Iris pigment epithelial cell (primary cell): ENCODE results near the gene BCL2L13.

Experiments used
- DNase-seq: peaks from one replicate; pipeline ENCODE4 v3.0.0-alpha.2; 2011; ENCODE audit warnings: low read depth

BCL2L13 gene, protein sequence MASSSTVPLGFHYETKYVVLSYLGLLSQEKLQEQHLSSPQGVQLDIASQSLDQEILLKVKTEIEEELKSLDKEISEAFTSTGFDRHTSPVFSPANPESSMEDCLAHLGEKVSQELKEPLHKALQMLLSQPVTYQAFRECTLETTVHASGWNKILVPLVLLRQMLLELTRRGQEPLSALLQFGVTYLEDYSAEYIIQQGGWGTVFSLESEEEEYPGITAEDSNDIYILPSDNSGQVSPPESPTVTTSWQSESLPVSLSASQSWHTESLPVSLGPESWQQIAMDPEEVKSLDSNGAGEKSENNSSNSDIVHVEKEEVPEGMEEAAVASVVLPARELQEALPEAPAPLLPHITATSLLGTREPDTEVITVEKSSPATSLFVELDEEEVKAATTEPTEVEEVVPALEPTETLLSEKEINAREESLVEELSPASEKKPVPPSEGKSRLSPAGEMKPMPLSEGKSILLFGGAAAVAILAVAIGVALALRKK

GRCh38 chr22:17638432-17639246 lies at the start of gene BCL2L13:
BCL2L13 (plus strand) TSS chr22:17638757; CDS start chr22:17655712, 16,955 bp downstream.
- DNase-seq, result peak; percentile 90

DNA sequence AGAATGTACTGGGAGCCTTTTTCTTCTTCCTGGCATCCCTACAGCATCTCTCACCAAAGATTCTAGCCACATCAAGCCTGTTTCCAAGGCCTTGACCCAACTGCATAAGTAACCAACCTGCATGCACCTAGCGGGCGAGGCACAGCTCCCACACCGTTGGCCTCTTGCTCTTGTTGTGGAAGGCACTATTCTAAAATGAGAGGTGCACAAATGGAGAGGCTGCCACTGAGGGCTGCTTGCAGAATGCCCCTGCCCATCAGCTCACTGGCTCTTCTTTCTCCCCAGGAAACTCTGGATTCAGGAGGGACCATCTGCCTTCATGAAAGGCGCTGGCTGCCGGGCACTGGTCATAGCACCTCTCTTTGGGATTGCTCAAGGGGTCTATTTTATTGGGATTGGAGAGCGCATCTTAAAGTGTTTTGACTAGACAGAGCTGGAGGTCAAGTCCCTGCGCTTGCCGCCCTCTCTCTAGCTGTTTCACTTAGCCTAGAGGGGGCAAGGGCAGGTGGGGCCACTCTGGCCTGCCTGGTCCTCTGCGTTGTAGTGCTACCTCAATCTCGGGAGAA lies 48.7 kb upstream of the BCL2L13 start:
- DNase-seq, result no peak

DNA sequence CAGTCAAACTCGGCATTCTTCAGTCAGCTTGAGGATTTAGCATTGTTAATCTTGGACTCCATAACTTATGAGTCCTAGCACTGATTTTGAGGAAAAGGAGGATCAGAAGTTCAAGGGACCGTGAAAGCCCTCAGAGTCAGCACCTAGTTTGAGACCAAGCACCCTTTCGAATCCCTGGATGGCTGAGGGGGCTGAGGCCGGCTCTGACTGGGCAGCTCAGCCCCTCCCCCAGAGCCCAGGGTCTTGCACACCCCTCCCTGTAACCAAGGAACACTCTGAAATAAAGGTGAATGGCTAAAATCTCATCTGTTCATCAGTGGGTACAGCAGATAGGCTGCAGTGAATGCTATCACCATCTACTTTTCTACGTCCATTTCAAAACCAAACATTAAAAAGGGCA lies 48.0 kb upstream of the BCL2L13 start:
- DNase-seq, result no peak

DNA sequence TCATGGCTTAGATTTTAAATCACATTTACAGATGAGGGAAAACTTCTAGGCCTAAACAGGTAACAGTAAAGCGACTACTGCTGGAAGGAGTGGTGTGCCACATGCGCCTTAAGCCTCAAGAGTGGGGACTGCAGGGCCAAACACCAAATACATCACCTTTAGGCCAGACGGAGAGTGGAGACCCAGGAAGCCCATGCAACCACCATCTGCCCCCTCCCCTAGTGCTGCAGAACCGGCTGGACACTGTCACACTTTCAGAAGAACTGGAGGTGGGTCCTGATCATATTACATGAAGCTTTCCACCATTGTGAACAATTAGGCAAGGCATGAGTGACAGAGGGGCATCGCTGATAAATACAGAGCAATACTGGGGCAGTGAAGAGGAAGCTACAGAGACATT lies 46.4 kb upstream of the BCL2L13 start:
- DNase-seq, result no peak

- no peak for DNase-seq
These were observed 42.3 kb upstream of the BCL2L13 start for GRCh38 chr22:17596226-17596625.

DNA sequence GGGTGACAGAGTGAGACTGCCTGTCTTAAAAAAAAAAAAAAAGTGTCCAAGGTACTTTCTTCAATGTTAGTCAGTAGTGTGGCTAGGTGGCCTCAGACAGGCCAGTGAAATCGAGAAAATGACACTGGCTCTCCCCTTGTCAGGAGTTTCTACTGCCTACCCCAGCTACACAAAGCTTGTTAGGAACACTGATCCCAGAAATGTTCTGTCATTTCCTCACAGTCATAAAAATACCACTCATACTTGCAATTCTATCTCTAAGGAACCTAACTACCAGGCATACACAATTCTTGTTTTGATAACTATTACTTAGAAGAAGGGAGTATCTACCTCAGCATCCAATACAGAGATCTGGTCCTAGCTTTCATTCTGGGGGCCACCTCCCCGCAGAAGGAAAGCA lies 41.3 kb upstream of the BCL2L13 start:
- DNase-seq, result peak; percentile 64

- no peak for DNase-seq
These were observed 40.2 kb upstream of the BCL2L13 start for GRCh38 chr22:17598318-17598717.

DNA sequence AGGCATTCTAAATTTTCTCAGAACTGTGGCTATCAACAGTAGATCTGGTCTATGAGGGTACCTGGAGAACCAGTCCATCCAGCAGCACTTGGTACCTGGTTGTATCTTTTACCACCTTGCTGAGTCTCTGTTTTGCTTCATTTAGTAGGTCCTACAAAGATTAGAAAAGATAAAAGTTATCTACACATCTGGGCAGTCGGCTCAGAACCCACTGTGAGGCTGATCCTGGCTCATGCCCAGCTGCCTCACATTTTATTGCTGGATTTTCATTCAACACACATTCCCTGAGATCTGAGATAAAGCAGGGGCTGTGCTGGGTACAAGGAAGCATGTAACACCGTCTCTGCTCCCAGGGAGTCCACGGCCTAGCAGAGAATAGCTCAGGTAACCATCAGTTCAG lies 37.5 kb upstream of the BCL2L13 start:
- DNase-seq, result no peak

DNA sequence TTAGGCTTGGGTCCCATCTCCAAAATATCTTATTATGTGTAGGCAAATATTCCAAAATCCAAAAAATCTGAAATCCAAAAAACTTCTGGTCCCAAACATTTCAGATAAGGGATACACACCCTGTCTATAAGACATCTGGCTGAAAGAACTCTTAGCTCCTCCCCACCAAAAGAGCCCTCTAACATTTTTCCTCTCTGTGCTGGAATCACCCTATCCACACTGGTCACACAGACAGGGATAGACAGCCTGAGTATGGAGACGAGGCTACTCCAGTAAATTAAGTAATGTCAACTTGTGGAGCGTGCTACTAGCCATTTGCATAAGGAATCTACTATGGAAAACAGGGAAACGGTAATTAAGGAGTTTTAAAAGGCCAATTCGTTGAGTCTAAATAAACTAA lies 34.9 kb upstream of the BCL2L13 start:
- DNase-seq, result no peak

GRCh38 chr22:17606496-17606895 lies 32.1 kb upstream of the BCL2L13 start:
- peak; percentile 26 for DNase-seq

- no peak for DNase-seq
These were observed 30.6 kb upstream of the BCL2L13 start for GRCh38 chr22:17607891-17608521.

DNA sequence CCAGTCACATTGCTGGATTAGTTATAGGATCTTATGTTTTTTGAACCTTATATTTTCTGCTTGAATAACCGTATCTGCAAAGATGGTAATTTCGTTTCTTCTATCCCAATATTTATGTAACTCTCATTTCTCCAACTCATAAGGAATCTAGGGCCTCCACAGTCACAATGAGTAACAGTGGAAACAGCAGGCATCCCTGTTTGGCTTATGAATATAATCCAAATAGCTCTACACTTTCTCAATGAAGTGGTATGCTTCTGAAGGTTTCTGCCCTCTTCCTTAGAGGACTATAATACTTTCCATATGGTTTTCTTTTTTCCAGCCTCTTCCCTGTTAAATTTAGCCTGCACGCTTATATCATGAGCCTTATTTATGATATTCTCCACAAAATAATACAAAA lies 26.5 kb upstream of the BCL2L13 start:
- no peak for DNase-seq

DNA sequence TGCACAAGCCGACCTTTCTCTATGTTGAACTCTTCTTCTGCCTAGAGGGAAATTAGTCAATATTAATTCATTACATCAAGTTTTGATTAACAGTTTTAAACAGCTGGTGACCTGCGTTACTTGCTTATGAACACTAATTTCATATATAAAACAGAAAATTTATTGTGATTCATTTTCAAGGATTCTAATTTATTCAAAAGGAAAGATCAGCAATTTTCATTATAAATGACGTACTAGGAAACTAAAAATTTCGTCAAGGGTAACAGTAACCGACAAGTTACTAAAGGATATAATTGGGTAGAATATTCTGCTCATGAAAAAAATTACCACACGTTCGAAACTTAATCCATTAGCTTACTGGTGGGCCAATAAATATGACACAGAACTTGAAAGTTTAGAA lies 25.3 kb upstream of the BCL2L13 start:
- DNase-seq, result no peak

DNA sequence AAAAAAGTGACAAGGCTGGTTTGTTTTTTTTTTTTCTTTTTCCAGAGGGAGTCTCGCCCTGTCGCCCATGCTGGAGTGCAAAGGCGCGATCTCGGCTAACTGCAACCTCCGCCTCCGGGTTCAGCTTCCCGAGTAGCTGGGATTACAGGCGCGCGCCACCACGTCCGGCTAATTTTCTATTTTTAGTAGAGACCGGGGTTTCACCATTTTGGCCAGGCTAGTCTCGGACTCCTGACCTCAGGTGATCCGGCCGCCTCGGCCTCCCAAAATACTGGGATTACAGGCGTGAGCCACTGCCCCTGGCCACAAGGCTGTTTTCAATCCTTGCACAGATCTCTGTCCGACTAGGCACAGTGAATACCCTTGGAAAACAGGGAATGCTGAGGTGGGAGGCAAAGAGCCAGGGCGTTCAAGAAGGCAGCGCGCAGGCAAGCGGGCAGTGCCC lies 10.6 kb upstream of the BCL2L13 start:
- DNase-seq, result no peak

- DNase-seq, result peak; percentile 98
These were observed 10.0 kb upstream of the BCL2L13 start, which contains the start of gene ATP6V1E1 for GRCh38 chr22:17628406-17629172. ATP6V1E1 (minus strand) TSS chr22:17628749; CDS start chr22:17628635, 114 bp downstream.

- DNase-seq, result no peak
These were observed 9.4 kb upstream of the BCL2L13 start for GRCh38 chr22:17629173-17629489.

DNA sequence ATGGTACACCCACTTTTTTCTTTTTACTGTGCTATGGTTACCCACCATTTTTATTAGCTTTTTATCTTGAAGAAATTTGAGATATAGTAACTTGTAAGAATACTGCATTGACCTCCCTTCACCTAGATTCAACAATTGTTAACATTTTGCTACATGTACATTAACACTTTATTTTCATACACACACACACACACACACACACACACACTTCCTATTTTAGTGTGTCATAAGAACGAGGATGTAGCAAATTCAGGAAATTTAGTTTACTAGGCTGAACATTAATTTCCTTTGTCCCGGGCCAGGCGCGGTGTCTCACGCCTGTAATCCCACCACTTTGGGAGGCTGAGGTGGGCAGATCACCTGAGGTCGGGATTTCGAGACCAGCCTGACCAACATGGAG lies 8.9 kb upstream of the BCL2L13 start:
- no peak for DNase-seq

GRCh38 chr22:17631076-17631565 lies 7.4 kb upstream of the BCL2L13 start:
- no peak for DNase-seq

DNA sequence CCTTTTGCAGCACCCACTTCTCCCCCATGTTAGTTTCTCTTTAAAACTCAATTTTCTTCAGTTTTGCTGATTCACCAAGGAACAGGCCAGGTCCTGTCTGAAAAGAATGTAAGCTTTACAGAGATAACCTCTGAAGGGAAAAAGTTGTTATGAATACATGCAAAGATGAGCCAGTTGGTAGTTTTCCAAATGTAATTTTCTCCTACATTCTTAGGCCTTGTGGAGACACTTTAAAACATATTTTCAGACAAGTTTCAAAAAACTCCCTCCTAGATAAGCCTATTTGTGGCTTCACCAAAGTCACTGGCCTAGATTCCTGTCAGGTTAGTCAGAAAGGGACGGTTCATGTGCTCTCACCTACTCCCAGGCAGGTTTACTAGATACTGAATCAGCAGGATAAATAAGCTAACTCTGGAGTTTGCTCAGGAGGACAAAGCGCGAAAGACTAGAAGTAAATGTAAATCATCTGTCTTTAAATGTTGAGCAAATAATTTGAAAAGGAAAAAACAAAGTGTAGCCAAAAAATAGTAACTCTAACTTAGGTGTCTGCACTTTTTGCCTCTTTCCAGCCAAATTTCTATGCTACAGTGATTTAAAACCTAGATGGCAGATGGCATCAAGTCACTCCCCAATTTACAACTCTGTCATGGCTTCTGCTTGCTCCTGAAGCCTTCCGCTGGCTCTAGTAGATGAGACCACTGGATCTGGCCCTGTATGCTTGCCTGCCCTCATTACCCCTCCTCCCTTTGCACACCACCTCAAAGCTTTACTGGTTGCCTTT lies 5.2 kb upstream of the BCL2L13 start:
- DNase-seq, result peak; percentile 92

DNA sequence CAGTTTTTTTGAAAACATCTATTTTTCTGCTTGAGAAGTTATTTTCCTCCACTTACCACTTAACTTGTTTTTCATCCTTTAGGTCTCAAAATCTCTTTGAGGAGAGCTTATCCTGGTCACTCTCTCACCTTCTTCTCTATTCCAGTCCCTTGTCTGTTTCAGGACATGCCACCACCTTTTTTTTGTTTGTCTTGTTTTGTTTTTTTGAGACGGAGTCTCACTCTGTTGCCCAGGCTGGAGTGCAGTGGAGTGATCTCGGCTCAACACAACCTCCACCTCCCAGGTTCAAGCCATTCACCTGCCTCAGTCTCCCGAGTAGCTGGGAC lies 4.6 kb upstream of the BCL2L13 start:
- no peak for DNase-seq

DNA sequence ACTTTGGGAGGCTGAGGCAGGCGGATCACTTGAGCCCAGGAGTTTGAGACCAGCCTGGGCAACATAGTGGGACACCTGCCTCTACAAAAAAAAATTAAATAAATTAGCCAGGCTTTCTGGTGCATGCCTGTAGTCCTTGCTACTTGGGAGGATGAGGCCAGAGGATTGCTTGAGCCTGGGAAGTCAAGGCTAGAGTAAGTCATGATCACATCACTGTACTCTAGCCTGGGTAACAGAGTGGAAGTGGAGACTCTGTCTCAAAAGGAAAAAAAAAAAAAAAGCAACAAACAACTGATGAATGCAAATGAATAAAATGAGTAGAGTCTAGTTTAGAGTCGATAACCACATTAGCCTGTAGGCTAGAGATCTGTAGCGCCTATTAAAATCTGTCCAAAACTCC lies 3.9 kb upstream of the BCL2L13 start:
- DNase-seq, result peak; percentile 86
